Measurements from ENCODE around the gene DOK4.

DOK4 gene

GRCh38 chr16:57485916-57486857 lies at the start of gene DOK4:
Gene DOK4, minus strand, starts transcription at chr16:57486493. Its CDS starts 6,986 bp downstream, at chr16:57479507.
- peak; percentile 55 for DNase-seq

- DNase-seq = peak; percentile 87
These were observed 49.5 kb upstream of the DOK4 start for GRCh38 chr16:57535680-57536305.

- no peak for DNase-seq
These were observed 48.8 kb upstream of the DOK4 start for GRCh38 chr16:57534881-57535658.

- DNase-seq = no peak
These were observed 48.1 kb upstream of the DOK4 start for GRCh38 chr16:57534337-57534880.

GRCh38 chr16:57533431-57534336 lies 47.4 kb upstream of the DOK4 start:
- DNase-seq = no peak

- no peak for DNase-seq
These were observed 46.0 kb upstream of the DOK4 start for GRCh38 chr16:57532266-57532625.

- no peak for DNase-seq
These were observed 45.5 kb upstream of the DOK4 start for GRCh38 chr16:57531635-57532265.

GRCh38 chr16:57531253-57531575 lies 44.9 kb upstream of the DOK4 start:
- no peak for DNase-seq

- DNase-seq = no peak
These were observed 44.4 kb upstream of the DOK4 start for GRCh38 chr16:57530522-57531252.

GRCh38 chr16:57530104-57530521 lies 43.8 kb upstream of the DOK4 start:
- peak; percentile 67 for DNase-seq

GRCh38 chr16:57529391-57530103 lies 43.3 kb upstream of the DOK4 start:
- no peak for DNase-seq

GRCh38 chr16:57528499-57529390 lies 42.5 kb upstream of the DOK4 start:
- DNase-seq = no peak

- no peak for DNase-seq
These were observed 41.5 kb upstream of the DOK4 start for GRCh38 chr16:57527610-57528360.

GRCh38 chr16:57527027-57527426 lies 40.7 kb upstream of the DOK4 start:
- no peak for DNase-seq

GRCh38 chr16:57526498-57526897 lies 40.2 kb upstream of the DOK4 start:
- no peak for DNase-seq

- DNase-seq = no peak
These were observed 39.5 kb upstream of the DOK4 start for GRCh38 chr16:57525761-57526160.

GRCh38 chr16:57522960-57523359 lies 36.7 kb upstream of the DOK4 start:
- no peak for DNase-seq

GRCh38 chr16:57519796-57520360 lies 33.6 kb upstream of the DOK4 start:
- DNase-seq = peak; percentile 56

All from fibroblast of upper back skin (primary cell).